Muscle layer of duodenum (tissue), 2 donors: ENCODE measurements around the gene CTNNBL1.

ENCODE experiments used
- H3K27ac ChIP-seq: one replicate; pipeline ENCODE4 v1.7.0; 2013; ENCODE audit warnings: mild to moderate bottlenecking, low read length
- H3K27me3 ChIP-seq: one replicate; pipeline ENCODE4 v1.7.0; 2013; ENCODE audit warnings: low read depth, mild to moderate bottlenecking, control low read depth, low read length
- H3K36me3 ChIP-seq, 2 donors: one replicate each; pipeline ENCODE4 v1.7.0; 2013; ENCODE audit warnings: low read length in 2 of 2, control low read depth in 1 of 2, mild to moderate bottlenecking in 1 of 2; ENCODE audit not compliant: insufficient read depth in 2 of 2, control insufficient read depth in 1 of 2
- H3K4me1 ChIP-seq, 2 donors: one replicate each; pipeline ENCODE4 v1.7.0; 2013; ENCODE audit warnings: low read length in 2 of 2, mild to moderate bottlenecking in 2 of 2, control low read depth in 1 of 2, moderate library complexity in 1 of 2; ENCODE audit not compliant: insufficient read depth in 2 of 2, control insufficient read depth in 1 of 2
- H3K4me3 ChIP-seq, 2 donors: one replicate each; pipeline ENCODE4 v1.7.0; 2013; ENCODE audit warnings: low read length in 2 of 2, low read depth in 1 of 2, mild to moderate bottlenecking in 1 of 2
- H3K9me3 ChIP-seq, 2 donors: one replicate each; pipeline ENCODE4 v1.7.0; 2013; ENCODE audit warnings: low read length in 2 of 2, control low read depth in 1 of 2, mild to moderate bottlenecking in 1 of 2; ENCODE audit not compliant: control insufficient read depth in 1 of 2
- donor health status: healthy.

Gene CTNNBL1

DNA sequence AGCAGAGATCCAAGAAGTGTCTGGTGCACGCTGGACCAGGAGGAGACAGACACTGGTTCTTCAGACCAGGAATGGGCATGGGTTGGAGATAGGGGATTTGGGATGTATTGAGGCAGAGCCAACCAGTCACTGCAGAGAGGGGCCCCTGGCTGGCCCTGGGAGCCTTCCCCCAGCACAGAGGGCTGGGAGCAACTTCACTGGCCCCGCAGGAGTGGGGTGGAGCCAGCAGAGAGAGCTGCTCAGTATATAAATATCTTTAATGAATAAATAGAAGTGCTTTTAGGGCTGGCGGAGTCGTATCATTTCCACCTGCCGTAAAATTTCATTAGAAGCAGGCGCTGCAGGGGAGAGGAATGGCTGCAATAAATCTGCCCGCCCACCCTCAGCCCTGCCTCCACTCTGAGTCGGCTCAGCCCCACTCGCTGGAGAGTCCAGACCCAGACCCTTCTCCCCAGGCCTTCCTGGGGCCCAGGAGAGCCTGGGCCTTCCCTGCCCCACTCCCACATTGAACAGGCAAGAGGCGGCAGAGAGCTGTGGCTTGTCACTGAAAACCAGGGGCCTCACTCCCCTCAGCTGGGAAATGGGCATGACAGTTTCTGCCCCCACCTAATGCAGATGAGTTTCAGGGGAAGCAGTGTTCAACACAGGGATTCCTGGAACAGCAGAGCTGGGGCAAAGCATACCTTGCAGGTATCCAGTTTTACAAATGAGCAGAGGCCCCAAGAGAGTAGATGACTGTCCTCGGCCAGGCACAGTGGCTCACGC, 185.2 kb downstream of the CTNNBL1 start:
- Histone ChIP-seq H3K27ac (no peak overlapping the region), H3K4me1 (no peaks in the 10 kb centered on the region)

DNA sequence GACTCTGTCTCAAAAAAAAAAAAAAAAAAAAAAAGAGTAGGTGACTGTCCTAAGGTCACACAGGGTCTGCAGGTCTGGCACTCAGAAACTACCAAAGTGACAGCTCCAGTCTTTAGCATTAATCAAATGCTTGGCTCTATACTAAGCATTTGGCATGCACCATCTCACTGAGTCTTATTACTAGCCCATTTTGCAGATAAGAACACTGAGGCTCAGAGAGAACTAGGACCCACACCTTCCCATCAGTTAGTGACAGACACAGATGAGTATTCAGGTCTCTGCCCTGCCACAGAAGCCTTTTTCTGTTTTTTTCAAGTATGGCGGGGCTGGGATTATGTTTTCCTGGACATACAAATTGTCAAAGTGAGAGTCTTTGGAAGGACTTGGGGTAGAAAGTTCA, 186.0 kb downstream of the CTNNBL1 start:
- Histone ChIP-seq H3K27ac (no peak overlapping the region), H3K4me1 (no peaks in the 10 kb centered on the region), H3K9me3 (no peaks in the 10 kb centered on the region), H3K27me3 (no peaks in the 10 kb centered on the region), H3K36me3 (peaks cover 0 to 4% of the 10 kb centered on the region in 2 donors), H3K4me3 (no peak overlapping the region)

More for the DNA sequence above, 185.2 kb downstream of the CTNNBL1 start:
- H3K36me3 ChIP-seq: peaks cover 6 to 12% of the 10 kb centered on the region in 2 donors
- H3K9me3 ChIP-seq: no peaks in the 10 kb centered on the region
- H3K4me3 ChIP-seq: no peak overlapping the region
- H3K27me3 ChIP-seq: no peaks in the 10 kb centered on the region

DNA sequence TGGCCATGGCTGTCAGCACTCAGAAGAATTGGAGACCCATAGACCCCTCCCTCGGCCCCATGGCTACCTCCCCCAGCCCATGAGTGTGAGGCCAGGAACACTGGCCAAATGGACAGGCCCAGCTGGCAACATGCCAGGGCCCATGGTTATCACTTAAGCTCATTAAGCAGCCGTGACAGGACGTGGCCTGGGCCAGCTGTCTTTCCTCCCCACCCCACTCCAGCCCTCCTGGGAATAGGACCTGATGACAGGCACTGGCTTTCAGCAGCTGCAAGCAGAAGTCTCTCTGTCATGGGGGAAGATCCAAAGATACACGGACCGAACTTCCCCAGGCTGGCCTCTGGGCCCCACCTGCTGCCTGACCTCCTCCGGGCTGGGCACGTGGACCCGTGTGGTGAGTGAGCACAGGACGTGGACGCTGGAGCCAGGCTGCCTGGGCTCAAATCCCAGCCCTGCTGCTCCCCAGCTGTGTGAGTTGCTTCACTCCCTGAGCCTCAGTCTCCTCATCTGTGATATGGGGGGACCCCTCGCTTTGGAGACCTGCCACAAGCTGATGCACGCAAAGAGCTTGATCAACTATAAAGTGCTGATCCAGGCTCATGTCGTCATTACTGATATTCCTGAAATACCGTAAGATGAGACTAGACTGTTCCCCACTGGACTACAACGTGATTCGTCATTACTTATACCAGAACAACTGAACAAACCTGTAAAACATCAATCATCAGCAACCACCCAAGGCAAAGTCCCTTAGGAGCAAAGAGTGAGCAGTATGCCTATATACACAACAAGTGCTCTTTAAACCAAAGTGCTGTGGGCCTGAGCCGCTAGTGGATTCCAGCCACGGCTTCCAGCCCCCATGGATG, 187.1 kb downstream of the CTNNBL1 start:
- Histone ChIP-seq H3K4me1 (no peaks in the 10 kb centered on the region), H3K27me3 (no peaks in the 10 kb centered on the region), H3K4me3 (no peak overlapping the region), H3K9me3 (no peaks in the 10 kb centered on the region), H3K36me3 (no peaks in the 10 kb centered on the region), H3K27ac (no peak overlapping the region)

DNA sequence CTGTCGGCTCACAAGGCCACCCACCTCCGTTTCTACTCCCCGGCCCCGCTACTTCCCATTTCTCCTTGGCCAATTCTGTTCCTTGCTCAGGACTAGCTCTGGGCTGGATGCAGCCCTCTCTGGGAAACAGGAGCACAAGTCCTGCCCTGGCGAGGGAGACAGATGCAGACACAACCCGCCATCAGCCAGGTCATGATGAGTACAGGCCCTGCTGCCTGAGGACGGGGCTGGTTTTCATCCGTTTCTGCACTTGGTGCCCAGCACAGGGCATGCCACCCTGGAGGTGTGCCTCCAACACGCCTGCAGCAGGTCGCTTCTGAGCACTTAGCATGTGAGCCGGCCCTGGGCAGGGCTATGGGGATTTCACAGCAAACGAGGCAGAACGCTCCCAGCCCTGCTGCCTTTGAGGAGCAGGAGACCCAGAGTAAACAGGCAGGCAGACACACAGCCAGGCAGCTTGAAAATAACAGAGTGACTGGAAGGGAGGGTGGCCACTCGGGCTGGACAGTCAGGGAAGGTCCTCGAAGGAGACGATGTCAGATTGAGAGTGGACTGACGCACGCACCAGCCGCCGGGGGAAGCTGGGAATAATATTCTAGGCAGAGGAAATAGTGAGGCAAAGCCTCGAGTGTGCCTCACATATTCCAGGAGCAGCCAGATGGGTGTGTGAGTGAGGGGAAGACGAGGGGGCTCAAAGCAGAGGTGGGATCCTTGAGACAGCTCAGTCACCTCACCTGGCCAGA, 187.9 kb downstream of the CTNNBL1 start:
- H3K27ac ChIP-seq: no peak overlapping the region
- H3K9me3 ChIP-seq: no peaks in the 10 kb centered on the region
- no peak overlapping the region for H3K4me3 ChIP-seq
- H3K4me1 ChIP-seq: no peaks in the 10 kb centered on the region
- H3K27me3 ChIP-seq: no peaks in the 10 kb centered on the region
- no peaks in the 10 kb centered on the region for H3K36me3 ChIP-seq

DNA sequence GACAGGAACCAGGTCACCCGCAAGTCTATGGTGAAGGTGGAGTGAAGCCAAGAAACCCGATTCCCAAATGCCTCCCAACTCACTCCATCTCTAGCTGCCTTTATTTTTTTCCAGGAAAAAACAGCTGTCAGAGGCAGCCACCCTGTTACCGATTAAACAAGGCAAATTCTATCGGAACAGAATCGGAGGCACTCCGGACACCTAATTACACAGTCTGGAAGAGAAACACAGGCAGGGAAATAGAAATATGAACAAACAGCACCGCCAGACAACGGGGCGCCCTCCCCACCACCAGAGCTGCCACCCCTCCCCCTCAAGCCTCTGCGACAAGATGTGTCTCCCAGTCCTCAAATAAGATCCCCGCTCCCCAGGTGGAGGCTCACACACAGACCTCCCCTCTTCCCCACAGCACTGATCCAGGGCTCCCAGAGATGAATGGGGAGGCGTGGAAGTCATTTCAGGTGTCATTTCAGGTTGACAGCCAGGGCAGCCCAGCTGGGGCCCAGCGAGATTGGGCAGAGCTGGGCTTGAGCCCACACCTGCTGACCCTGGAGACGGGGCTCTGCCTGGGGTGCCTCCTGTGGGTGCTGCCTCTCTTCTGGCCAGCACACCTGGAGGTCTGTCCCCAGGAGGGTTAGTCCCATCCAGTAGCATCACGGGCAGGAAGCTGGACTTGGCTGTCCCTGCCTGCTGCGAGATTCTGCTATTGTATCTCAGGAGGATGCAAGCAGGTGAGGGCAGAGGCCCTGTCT, 189.3 kb downstream of the CTNNBL1 start:
- no peaks in the 10 kb centered on the region for H3K4me1 ChIP-seq

DNA sequence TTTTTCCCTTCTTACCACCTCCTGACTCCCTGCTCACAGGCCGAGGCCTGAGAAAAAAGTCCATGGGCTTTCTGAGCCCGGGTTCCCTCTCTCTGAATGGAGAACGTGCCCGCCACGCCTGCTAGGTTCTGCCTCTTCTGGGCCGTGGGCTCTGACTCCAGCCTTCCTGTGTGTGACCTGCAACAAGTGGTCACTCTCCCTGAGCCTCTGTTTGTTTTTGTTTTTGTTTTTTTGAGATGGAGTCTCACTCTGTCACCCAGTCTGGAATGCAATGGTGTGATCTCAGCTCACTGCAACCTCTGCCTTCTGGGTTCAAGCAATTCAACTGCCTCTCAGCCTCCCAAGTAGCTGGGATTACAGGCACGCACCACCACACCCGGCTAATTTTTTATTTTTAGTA, 191.2 kb downstream of the CTNNBL1 start:
- Histone ChIP-seq H3K4me1 (no peaks in the 10 kb centered on the region), H3K36me3 (no peaks in the 10 kb centered on the region), H3K9me3 (no peaks in the 10 kb centered on the region), H3K4me3 (no peak overlapping the region), H3K27ac (no peak overlapping the region), H3K27me3 (no peaks in the 10 kb centered on the region)

More for the DNA sequence above, 189.3 kb downstream of the CTNNBL1 start:
- Histone ChIP-seq H3K9me3 (no peaks in the 10 kb centered on the region), H3K27ac (no peak overlapping the region), H3K36me3 (no peaks in the 10 kb centered on the region), H3K27me3 (no peaks in the 10 kb centered on the region), H3K4me3 (no peak overlapping the region)

DNA sequence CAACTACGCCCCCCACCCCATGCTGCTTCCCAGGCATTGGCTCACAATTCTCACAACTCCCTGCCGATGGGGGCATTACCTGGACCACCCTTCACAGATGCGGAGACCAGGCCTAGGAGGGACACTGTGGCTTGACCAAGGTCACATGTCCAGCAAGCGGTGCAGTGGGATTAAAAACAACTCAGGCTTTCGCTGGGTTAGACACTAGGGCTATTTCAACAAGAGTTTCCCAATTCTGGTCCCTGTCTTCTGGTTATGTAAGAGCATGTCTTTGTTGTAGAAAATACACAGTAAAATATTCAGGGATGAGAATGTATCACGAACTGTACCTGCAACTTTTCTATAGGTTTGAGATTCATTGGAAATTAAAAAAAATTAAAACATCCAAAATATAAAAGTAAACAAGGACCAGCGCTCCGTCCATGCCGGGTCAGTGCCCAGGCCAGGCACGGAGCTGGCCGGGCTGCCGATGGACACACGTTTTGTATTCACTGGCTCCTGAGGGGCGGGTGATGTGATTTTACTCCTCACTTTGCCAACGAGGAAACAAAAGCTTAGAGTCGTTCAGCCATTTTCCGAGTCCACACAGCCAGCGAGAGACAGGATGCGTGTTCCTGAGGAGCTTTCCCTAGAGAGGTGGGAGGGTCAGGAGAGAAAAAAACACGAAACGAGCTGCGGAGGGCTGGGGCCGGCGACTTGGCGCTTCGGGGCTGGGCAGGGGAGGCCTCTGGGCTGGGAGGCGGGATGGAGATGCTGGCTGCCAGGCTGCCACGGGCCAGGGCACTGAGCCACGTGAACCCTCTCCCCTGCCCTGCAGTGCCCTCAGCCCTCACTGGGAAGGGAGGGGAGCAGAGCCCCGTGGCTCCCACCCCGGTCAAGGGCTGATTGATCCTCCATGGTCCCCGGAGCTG, 192.0 kb downstream of the CTNNBL1 start:
- Histone ChIP-seq H3K9me3 (no peaks in the 10 kb centered on the region), H3K4me1 (no peaks in the 10 kb centered on the region), H3K36me3 (no peaks in the 10 kb centered on the region), H3K27ac (no peak overlapping the region), H3K27me3 (no peaks in the 10 kb centered on the region), H3K4me3 (no peak overlapping the region)

DNA sequence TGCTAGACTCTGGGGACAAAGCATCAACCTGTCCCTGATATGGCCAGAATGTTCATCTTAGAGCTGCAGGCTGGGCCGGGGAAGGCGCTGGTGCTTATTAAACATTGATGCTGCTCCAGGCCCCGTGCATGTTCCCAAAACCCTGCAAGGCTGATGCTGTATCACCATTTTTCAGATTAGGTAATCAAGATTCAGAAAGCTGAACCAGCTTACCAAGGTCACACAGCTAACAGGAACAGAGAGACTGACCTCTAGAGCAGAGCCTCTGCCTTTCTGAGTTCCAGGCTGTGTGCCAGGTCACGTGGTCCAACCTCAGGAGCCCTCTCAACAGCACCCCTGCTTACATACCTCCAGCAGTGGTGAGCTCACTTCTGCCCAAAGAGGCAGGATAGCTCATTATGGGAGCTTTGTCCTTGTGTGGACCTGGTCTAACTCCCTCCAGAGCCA, 193.0 kb downstream of the CTNNBL1 start:
- Histone ChIP-seq H3K36me3 (no peaks in the 10 kb centered on the region), H3K4me1 (no peaks in the 10 kb centered on the region), H3K4me3 (no peak overlapping the region), H3K9me3 (no peaks in the 10 kb centered on the region), H3K27ac (no peak overlapping the region), H3K27me3 (no peaks in the 10 kb centered on the region)

DNA sequence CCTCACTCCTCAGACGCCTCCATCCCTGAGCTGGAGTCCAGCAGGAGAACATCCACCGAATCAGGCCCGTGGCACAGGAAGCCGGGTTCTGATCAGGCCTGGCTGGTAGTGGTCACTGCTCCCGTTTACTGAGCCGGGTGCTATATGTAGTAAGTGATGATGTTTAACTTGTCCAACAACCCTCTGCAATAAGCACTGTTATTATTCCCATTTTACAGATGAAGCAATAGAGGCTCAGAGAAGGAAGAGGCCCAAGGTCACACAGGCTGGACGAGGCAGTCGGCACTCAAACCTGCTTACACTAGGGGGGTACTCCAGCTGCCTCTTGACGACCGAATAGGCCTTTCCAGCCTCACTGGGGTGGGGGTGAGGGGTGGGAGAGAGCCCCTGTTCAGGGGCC, 194.8 kb downstream of the CTNNBL1 start:
- Histone ChIP-seq H3K27me3 (no peaks in the 10 kb centered on the region), H3K4me1 (no peaks in the 10 kb centered on the region), H3K27ac (no peak overlapping the region), H3K36me3 (no peaks in the 10 kb centered on the region), H3K9me3 (no peaks in the 10 kb centered on the region), H3K4me3 (no peak overlapping the region)

DNA sequence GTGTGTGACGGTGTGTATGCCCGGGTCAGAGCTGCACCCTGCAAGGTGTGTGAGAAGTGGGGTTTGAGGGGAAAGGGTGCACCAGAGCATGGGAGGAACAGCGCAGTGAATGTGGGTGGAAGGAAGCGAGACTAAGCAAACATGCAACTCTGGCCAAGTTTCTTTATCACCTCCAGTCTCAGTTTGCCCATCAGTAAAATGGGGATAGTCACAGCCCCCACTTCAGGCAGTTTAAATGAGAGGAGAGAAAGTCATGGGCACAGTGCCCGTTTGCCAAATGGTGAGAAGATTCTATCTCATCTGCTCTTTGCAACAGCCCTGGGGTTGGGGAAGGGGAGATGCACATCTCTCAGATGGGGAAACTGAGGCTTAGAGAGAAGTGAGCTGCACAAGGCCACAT, 196.3 kb downstream of the CTNNBL1 start:
- Histone ChIP-seq H3K36me3 (no peaks in the 10 kb centered on the region), H3K4me3 (no peak overlapping the region), H3K4me1 (no peaks in the 10 kb centered on the region), H3K9me3 (no peaks in the 10 kb centered on the region), H3K27ac (no peak overlapping the region), H3K27me3 (no peaks in the 10 kb centered on the region)
